Neuron (in vitro differentiated cells): ENCODE measurements around the gene DBNL.

Source experiments
- H2AFZ ChIP-seq: one replicate; pipeline ENCODE4 v1.6.1; 2013; ENCODE audit warnings: low read depth, mild to moderate bottlenecking, inconsistent platforms, low read length, moderate library complexity
- H3K27me3 ChIP-seq: one replicate; pipeline ENCODE4 v1.6.1; 2013; ENCODE audit warnings: low read length; ENCODE audit not compliant: insufficient read depth
- H3K36me3 ChIP-seq: one replicate; pipeline ENCODE4 v1.6.1; 2013; ENCODE audit warnings: low read length; ENCODE audit not compliant: insufficient read depth
- H3K4me1 ChIP-seq: one replicate; pipeline ENCODE4 v1.6.1; 2013; ENCODE audit warnings: low read length; ENCODE audit not compliant: insufficient read depth
- H3K4me3 ChIP-seq: 2 replicates; pipeline ENCODE4 v1.5.1; 2013; ENCODE audit warnings: mild to moderate bottlenecking, low read length, moderate library complexity
- H3K9me3 ChIP-seq: one replicate; pipeline ENCODE4 v1.6.1; 2013; ENCODE audit warnings: low read length

DBNL gene

GRCh38 chr7:44080686-44081265, 36.3 kb downstream of the DBNL start:
- H3K36me3 ChIP-seq, result peaks cover 40% of the 10 kb centered on the region
- H2AFZ ChIP-seq, result no peak overlapping the region
- no peaks in the 10 kb centered on the region for H3K9me3 ChIP-seq
- H3K4me3 ChIP-seq, result no peak overlapping the region
- H3K27me3 ChIP-seq, result peaks cover 7% of the 10 kb centered on the region
- peaks cover 2% of the 10 kb centered on the region for H3K4me1 ChIP-seq

DNA sequence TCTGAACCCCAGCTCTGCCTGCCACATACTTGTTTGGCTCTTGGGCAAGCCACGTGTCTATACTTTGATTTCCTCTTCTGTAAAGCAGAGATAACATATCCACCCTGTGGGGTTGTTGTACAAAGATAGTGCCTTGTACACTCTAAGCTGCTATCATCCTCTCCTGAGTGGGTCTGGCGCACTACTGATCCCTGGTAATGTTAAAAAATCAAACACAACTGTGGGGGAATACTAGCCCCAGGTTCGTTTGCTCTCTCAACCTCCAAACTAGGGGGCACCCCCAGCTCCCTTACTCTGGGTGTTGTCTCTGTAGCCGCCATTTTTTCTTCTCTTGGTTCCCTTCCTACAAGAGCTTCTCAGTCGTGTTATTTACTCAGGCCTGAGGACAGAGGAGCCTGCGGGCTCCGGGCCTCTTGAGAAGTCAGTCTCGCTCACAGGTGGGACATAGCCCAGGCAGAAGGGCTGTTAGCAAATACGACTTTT, 36.8 kb downstream of the DBNL start:
- no peak overlapping the region for H2AFZ ChIP-seq
- peaks cover 36% of the 10 kb centered on the region for H3K36me3 ChIP-seq
- peaks cover 7% of the 10 kb centered on the region for H3K27me3 ChIP-seq
- H3K4me1 ChIP-seq, result peaks cover 2% of the 10 kb centered on the region
- no peaks in the 10 kb centered on the region for H3K9me3 ChIP-seq
- H3K4me3 ChIP-seq, result peak overlapping the region; percentile 99

GRCh38 chr7:44082541-44083207, 38.2 kb downstream of the DBNL start:
- H3K36me3 ChIP-seq, result peaks cover 23% of the 10 kb centered on the region
- peaks cover 2% of the 10 kb centered on the region for H3K4me1 ChIP-seq
- H3K27me3 ChIP-seq, result peaks cover 7% of the 10 kb centered on the region
- peak overlapping the region; percentile 99 for H3K4me3 ChIP-seq
- no peaks in the 10 kb centered on the region for H3K9me3 ChIP-seq
- peak overlapping the region; percentile 34 for H2AFZ ChIP-seq

DNA sequence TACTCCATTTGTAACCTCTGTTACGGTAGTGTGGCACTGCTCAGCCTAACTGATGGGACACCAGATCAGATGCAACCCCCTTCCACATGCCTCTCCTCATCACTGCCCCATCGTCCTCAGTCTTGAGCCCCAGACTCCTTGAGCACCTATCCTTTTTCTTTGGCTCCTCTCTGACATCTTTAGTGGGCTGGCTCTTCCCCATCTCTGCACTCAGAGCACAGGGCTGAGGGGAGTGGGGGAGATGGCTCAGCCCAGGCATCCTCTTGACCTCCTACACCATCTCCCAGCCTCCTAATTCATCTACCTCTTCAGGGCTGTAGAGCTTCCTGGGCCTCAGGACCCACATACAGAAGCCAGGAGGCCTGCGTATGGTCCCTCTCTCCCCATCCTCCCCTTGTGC, 39.3 kb downstream of the DBNL start:
- Histone ChIP-seq H3K4me1 (peaks cover 2% of the 10 kb centered on the region), H3K4me3 (no peak overlapping the region), H3K36me3 (peaks cover 12% of the 10 kb centered on the region), H3K9me3 (no peaks in the 10 kb centered on the region), H3K27me3 (peaks cover 7% of the 10 kb centered on the region), H2AFZ (no peak overlapping the region)

GRCh38 chr7:44084701-44085100, 40.2 kb downstream of the DBNL start:
- Histone ChIP-seq H3K9me3 (no peaks in the 10 kb centered on the region), H2AFZ (no peak overlapping the region), H3K36me3 (peaks cover 6% of the 10 kb centered on the region), H3K4me3 (no peak overlapping the region), H3K27me3 (peaks cover 7% of the 10 kb centered on the region), H3K4me1 (peaks cover 2% of the 10 kb centered on the region)

DNA sequence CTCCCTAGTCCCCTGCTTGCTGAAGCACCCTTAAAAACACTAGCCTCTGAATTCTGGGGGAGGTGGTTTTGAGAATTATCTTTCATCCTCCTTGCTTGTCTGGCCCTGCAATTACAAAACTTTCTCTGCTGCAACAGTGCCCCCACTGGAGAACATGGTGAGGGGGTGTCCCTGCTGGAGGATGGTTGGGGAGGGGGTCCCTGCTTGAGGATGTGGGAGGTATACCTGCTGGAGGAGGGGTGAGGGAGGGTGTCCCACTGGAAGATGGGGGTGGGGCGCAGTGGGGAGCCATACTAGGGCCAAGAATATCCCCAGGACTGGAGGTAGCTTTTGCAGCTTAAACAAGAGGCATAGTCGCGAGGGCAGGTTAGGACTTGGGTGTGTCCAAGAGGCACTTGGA, 41.0 kb downstream of the DBNL start:
- Histone ChIP-seq H3K4me1 (peaks cover 2% of the 10 kb centered on the region), H3K9me3 (no peaks in the 10 kb centered on the region), H3K27me3 (peaks cover 7% of the 10 kb centered on the region), H3K4me3 (no peak overlapping the region), H3K36me3 (no peaks in the 10 kb centered on the region), H2AFZ (no peak overlapping the region)

DNA sequence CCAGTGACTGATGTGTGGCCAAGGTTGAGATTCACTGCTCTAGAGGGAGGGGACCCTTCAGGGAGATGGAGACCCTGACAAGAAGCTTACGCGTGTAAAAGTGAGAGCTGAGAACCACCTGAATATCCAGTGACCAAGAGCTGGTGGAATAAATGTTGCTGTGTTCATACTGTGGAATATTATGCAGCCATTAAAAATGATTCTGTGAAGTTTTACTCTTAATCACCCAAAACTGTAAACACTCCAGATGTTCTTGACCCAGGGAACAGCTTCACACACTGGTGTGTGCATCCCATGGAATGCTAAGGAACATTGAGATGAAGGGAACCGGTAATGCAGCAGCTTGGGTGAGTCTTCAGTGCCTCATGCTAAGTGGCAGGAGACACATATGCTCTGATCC, 42.1 kb downstream of the DBNL start:
- H3K4me1 ChIP-seq, result no peaks in the 10 kb centered on the region
- H3K36me3 ChIP-seq, result no peaks in the 10 kb centered on the region

DNA sequence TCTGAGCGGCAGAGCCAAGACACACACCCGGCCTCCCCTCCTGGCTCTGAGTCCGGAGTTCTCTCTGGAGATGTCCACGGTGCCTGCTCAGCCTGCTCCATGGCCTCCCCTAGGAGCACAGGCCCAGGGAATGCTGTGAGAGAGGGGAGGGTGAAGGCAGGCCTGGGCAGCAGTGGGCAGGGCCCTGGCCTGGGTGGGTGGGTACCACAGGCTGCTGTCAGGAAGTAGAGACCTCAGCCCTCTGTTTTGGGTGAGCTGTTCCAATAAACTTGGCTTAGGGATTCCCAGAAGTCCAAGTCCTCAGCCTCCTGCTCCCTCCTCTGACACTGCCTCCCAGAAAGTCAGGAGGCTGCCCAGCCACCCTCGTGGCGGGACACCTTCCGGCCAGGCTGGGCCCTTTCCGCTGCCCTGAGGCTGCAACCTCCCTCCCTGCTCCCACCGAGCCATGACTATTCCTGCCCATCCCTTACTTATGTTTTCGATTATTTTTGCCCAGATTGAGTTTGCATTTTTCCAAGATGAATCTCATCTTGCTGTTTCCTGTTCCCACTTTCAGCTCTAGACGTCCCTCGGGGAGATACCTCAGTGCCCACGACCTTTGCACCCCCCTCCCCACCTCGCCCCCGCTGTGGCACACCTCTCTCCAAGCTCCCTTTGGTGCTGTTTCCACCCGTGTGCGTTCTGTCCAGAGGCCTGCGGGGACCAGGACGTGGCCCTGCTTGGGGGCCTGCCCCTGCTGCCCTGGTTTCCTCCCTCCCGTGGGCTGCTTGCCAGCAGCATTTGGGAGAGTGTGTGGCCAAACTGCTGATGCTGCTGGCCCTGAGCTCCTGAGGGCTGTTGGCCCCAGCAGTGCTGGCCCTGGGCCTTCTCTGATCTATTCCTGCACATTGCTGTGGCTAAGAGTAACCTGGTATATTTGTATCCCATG, 43.7 kb downstream of the DBNL start:
- Histone ChIP-seq H2AFZ (no peak overlapping the region), H3K4me3 (no peak overlapping the region), H3K9me3 (no peaks in the 10 kb centered on the region), H3K27me3 (peaks cover 7% of the 10 kb centered on the region), H3K36me3 (no peaks in the 10 kb centered on the region), H3K4me1 (no peaks in the 10 kb centered on the region)

More for the DNA sequence above, 42.1 kb downstream of the DBNL start:
- Histone ChIP-seq H3K9me3 (no peaks in the 10 kb centered on the region), H3K27me3 (peaks cover 7% of the 10 kb centered on the region), H3K4me3 (no peak overlapping the region), H2AFZ (no peak overlapping the region)

- no peaks in the 10 kb centered on the region for H3K4me1 ChIP-seq
- H3K36me3 ChIP-seq, result no peaks in the 10 kb centered on the region
- H3K4me3 ChIP-seq, result no peak overlapping the region
- no peaks in the 10 kb centered on the region for H3K27me3 ChIP-seq
- H3K9me3 ChIP-seq, result no peaks in the 10 kb centered on the region
- H2AFZ ChIP-seq, result no peak overlapping the region
Observed at GRCh38 chr7:44093102-44093641, 48.7 kb downstream of the DBNL start.

DNA sequence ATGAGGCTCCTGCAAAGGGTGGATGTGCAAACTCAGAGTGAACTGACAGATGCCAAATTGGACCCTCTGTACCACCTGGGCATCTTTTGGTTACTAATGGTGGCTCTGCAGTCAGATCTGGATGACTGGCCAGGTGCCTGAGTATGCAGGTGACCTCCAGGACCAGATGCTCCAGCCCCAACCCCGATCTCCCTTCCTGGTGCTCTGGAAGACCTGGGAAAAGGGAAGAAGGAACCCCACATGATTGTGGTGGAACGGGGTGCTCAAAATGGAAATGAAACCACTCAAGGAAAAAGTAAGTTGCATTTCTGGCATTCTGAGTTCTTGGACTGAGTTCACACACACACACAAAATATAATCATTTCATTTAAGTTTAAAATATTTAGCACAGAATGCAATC, 49.9 kb downstream of the DBNL start:
- no peaks in the 10 kb centered on the region for H3K4me1 ChIP-seq
- H3K27me3 ChIP-seq, result no peaks in the 10 kb centered on the region
- no peak overlapping the region for H2AFZ ChIP-seq
- no peaks in the 10 kb centered on the region for H3K36me3 ChIP-seq
- H3K9me3 ChIP-seq, result no peaks in the 10 kb centered on the region
- no peak overlapping the region for H3K4me3 ChIP-seq

GRCh38 chr7:44094883-44095592, 50.5 kb downstream of the DBNL start:
- H3K4me3 ChIP-seq, result no peak overlapping the region
- H3K4me1 ChIP-seq, result peaks cover 5% of the 10 kb centered on the region
- no peaks in the 10 kb centered on the region for H3K36me3 ChIP-seq
- no peaks in the 10 kb centered on the region for H3K9me3 ChIP-seq
- H3K27me3 ChIP-seq, result no peaks in the 10 kb centered on the region
- H2AFZ ChIP-seq, result no peak overlapping the region

- no peaks in the 10 kb centered on the region for H3K36me3 ChIP-seq
- H3K9me3 ChIP-seq, result no peaks in the 10 kb centered on the region
- H3K27me3 ChIP-seq, result no peaks in the 10 kb centered on the region
- H2AFZ ChIP-seq, result no peak overlapping the region
- no peak overlapping the region for H3K4me3 ChIP-seq
- peaks cover 8% of the 10 kb centered on the region for H3K4me1 ChIP-seq
Observed at GRCh38 chr7:44095781-44096180, 51.3 kb downstream of the DBNL start.
